Midbrain (tissue), 1 donor: ENCODE results near the gene CEP85.
"Not testable (repeated sequence)": the region's sequence is repeated elsewhere in the genome, so short reads cannot be mapped to it uniquely, and the experiment has no call there.

ENCODE experiments used
- DNase-seq: peaks from one replicate; lab custom pipeline; 2025; lab: John Stamatoyannopoulos, UW

The CEP85 gene

GRCh38 chr1:26290882-26291261 is 56.9 kb downstream of the CEP85 start:
- no peak for DNase-seq

- no peak for DNase-seq
Observed at GRCh38 chr1:26291433-26291832, 57.4 kb downstream of the CEP85 start.

GRCh38 chr1:26291939-26292338 is 57.9 kb downstream of the CEP85 start:
- no peak for DNase-seq

- not testable (repeated sequence) for DNase-seq
Observed at GRCh38 chr1:26292735-26293134, 58.7 kb downstream of the CEP85 start.

DNA sequence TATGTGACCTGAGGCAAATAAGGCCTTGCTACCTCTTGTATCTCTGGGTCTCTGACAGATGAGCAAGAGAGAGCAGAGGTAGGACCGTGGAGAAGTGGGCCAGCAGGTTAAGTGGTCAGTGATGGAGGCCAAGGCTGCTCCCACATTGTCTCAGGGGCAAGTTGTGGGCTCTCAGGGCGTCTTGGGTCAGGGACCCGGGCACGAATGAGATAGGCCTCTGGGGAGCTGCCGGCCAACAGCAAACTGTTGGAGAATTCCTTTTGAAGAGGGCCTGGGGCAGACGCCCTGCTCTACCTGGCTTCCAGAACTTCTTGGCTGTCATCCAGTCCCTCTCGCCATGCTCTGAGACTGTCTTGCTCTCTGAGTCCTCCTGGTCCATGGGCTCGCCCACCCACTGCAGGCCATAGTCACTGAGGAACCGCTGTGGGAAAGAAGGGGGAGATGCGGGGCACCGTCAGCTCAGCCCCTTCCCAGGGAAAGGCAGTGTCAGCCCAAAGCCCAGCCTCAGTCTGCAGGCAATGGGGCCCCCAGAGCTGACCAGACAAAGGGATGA is 60.0 kb downstream of the CEP85 start:
- DNase-seq, result no peak

- DNase-seq, result no peak
Observed at GRCh38 chr1:26295194-26296138, 61.5 kb downstream of the CEP85 start.

DNA sequence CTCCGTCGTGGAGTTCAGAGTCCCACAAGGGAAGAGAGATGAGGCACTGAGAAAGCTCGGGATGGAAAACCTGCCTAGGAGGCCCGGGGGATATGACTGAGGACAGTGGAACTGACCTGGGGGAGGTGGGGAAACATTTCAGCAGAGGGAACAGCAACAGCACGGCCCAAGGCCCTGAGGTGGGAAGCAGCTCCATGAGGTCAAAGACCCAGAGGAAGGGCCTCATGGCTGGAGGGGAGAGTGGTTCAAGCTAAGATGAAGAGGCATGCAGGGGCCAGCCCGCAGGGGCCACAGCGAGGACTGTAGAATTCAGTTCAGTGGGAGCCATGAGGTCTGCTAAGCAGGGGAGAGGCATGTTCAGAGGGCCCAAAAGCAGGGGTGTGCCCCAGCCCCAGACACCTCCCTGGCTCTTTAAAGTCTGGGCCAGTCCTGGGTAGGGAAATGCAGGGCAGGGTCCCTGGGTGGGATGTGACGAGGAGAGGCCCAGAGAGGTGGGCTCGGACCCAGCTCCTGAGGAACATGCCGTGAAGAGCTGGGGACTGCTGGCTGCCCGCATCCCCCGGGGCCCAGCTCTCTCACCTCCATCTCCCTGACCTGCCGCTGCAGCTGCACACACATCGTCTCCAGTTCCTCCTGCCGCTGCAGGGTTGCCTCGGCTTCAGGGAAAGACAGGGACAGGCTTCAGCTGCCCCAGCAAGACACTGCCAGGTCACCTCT is 62.5 kb downstream of the CEP85 start:
- no peak for DNase-seq

DNA sequence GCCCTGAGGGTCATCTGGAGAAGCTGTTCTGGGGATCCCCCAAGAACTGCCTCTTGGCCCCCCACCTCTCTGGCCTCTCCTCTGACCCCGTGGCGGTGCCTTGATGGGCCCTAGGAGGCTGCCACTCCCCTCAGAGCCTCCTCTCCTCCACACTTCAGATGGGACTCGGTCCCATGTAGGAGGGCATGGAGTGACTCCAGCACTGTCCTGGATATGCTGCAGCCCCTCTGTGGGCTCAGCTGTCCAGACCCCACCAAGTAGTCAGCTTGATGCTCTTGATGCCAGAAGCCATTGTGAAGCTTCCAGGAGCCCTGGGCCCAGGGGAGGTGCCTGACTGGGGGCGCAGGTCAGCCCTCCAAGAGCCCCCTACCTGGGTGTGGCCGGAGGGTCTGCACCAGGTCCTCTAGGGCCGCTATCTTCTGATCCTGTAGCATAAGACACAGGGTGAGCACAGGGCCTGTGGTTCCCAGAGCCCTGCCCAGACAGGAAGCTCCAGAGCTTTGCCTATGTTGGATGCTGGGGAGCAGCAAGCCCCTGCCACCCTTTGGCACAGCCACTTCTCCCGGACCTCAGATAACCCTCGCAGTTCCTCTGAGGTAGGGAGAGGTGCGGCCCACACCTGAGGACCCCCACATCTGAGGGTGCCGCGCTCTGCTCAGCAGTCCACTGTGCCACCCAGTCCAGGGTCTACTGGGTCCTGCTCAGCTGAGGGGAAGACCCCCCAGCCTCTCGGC is 63.2 kb downstream of the CEP85 start:
- no peak for DNase-seq

GRCh38 chr1:26297791-26298124 is 63.8 kb downstream of the CEP85 start:
- DNase-seq, result no peak

DNA sequence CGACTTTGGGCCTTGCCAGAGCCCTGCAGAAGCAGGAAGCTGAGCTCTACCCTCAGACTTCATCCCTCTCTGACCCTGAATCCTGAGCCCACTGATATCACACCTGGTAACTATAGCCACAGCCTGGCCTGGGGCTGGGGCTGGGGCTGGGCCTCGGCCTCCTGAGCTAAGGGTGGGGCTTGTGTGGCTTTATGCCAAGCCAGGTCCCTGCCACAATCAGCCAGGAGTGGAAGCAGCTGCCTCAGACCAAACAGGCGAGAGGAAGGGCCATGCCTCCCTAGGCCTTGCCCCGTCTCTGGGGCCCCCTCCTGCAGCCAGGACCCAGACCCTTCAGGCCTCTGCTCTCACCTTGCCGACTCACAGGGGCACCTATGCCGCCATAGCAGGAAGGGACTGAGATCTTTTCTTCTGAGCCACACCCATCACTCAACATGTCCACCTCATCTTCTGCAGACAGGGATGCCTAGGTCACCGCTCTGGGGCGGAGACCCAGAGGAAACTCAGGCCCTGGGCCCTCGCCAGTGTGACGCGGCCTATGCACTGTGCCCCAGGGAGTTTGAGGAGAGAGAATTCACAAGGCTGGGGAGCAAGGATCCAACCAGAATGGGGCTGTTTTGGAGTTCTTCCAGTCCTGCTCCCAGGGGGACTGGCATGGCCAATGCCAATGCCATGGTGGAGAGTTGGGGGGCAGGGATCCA is 66.7 kb downstream of the CEP85 start:
- DNase-seq, result no peak

DNA sequence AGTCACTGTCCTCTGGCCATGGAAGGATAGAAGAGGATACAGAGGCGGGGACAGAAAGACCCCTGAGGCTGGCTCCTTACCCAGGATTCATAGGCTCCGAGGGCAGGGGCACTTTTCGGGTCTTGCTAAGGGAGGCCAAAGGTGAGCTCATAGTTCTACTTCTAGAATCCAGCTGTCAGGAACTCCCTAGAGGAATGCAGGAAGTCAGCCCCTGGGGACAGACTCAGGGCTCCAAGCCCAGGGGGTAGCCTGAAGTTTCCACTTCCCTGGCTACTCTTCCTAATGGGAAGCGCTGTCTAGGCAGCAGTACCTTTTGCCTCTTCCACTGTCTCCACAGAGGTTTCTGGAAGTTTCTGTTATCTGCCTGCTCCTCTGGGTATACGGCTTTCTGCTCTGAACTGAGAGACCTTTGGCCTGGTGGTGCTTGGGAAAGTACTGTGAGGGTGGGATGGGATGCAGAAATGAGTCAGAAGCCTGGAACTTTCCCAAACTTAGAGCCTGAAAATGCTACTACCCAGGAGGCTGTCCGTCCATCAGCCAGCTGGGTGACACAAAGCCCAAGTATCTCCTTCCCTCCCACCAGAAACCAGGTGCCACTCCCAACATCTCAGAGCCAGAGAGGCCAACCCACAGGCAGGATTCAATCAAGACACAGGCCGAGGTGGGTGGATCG is 68.9 kb downstream of the CEP85 start:
- no peak for DNase-seq

DNA sequence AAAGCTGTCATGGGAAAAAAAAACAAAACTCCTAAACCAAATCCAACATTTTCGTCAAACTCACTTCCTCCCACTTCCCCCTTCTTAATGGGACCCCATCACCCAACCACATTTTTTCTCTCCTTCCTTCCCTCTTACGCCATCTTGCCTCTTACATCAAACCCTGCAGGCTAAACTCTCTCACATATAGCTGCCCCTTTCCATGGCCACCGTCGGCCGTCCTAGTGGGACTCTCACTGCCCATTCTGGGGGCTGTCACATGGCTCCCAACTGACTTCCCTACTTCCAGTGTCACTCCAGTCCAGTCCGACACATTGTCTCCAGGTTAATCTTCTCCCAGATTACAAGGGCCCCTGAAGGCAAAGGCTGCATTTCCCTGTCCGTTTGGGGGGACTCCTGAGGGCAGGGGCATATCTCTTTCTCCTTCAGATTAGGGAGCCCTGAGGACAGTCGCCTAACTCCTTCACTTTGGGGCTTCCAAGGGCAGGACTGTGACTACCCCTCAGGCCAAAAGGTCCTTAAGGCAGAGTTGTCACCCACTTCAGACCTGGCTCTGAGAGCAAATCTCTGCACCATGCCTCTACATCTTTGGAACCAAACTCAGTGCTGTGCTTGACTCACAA is 71.8 kb downstream of the CEP85 start:
- no peak for DNase-seq

DNA sequence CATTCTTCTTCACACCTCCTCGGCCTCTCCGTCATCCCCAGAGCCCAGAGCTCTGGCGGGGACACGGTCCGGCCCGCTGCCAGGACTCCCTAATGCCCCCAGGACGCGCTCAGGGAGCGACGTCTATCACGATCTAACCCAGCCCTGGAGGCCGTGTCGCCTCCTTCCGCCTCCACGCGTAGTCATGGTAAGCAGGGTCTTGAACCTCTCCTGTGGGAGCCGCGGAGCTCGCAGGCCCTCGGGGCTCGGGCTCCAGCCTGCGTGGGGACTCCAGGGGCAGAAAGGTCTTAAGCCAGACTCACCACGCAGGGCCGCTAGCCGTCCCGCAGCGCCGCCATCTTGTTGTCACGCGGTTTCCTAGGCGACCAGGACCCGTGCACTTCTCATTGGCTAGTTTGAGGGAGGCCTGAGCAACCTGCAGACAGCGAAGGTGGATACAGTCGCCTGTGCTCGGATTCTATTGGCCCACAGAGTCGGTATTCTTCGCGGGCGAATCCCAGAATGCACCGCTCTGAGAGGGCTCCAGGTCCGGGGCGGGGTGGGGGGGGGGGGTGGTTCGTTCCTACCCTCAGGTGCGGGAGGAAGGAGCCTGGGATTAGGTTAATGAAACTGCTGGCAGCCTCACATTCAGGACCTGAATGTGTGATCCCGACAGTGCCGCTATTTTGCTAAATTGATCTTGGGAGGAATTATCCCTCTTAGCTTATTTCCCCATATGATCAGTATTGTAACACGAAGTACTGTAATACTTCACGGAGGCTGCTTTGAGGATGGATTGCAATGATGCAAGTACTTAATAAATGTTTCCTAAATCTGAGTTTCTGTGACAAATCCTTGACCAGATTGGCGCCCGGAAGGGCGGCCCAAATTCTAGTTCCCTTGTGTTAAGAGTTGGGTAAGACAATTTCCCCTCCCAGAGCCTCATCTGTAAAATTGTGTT is 72.6 kb downstream of the CEP85 start, which contains the start of gene UBXN11:
TSS of gene UBXN11 (minus strand) at position 347 of the 940 bp plus-strand sequence. CDS start 3,753 bp downstream, outside the sequence.
- DNase-seq, result peak; percentile 86

- DNase-seq, result no peak
Observed at GRCh38 chr1:26307363-26307781, 73.4 kb downstream of the CEP85 start.

GRCh38 chr1:26307966-26308899 is 74.2 kb downstream of the CEP85 start:
- not testable (repeated sequence) for DNase-seq

DNA sequence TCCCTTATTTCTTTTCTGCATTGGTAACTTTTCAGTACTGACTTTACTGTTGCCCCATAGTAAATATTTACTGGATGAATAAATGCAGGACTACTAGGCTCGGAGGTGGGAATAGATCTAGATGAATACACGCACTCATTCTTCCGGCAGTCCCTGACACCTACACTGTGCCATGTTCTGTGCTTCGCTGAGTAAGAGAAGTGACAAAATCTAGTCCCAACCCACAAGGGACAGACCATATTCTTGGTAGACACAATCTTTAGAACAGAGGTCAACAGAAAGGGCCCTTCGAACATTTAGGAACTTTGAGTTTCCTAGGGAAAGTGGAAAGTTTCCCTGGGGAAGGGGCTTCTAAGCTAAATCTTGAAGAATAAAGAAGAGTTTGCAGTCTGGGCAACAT is 80.5 kb downstream of the CEP85 start:
- DNase-seq, result no peak

DNA sequence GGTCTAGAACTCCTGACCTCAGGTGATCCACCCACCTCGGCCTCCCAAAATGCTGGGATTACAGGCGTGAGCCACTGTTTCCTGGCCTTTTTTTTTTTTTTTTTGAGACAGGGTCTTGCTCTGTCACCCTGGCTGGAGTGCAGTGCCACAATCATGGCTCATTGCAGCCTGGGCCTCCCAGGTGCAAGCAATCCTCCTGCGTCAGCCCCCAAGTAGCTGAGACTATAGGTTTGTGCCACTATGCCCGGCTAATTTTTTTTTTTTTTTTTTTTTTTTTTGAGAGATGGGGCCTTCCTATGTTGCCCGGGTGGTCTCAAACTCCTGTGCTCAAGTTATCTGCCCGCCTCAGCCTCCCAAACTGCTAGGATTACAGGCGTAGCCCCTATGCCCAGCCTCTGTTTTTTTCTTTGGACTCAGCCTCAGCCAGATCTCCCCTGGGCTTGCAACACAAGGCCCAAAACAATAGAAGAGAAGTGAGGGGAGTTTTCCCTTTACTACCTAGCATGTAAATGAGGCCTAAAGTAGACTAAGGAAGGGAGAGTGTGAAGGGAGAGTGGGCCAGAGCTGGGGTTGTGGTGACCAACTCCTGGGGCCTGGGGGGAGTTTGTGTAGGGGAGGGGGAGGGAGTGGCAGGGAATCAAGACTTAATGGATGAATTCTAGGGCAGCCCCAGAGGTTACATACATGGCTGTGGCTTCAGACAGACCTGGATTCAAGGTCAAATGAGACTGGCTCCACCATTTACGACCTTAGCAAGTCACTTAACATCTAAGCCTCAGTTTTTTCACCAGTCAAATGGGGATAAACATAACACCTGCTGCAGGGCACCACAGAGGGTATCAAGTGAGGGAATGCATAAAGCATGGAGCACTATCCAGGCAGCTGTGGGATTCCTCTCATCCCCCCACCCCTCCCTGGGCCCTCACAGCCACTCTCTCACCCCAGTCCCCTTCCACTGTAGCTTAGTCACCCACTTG is 82.2 kb downstream of the CEP85 start:
- DNase-seq, result no peak
